Pancreas (tissue), 10 donors: Measurements from ENCODE around the gene CNTNAP5. TPM values are rescaled to one million over a fixed set of nuclear protein-coding genes. Genes with fewer than 3 reads are reported as not detected.

Source experiments
- ATAC-seq, 4 donors: fragments of 200-7000 bp; cut with Tn5 transposase; one replicate each; pipeline versions ENCODE4 v1.8.0 to v1.9.1; 2020; ENCODE audit warnings: mild to moderate bottlenecking in 4 of 4, moderate library complexity in 4 of 4
- DNase-seq, 6 donors: peaks; one replicate each; pipeline ENCODE4 v3.0.0-alpha.2; 2020
- FAIRE-seq: peaks from 2 replicates; lab custom pipeline; 2012; peaks lifted over from hg19 to GRCh38; lab: Jason Lieb, UNC
- H3K27ac ChIP-seq, 4 donors: fragments of 200-600 bp; sonication (generic); 1 replicate in 3 of 4; 2 replicates in 1 of 4; pipeline versions ENCODE4 v1.5.0 to v1.8.0; 2020
- H3K27me3 ChIP-seq, 4 donors: fragments of 200-600 bp; one replicate each; pipeline ENCODE4 v1.8.0; 2021
- H3K36me3 ChIP-seq, 3 donors: fragments of 200-600 bp; sonication (generic) in 1 of 3; one replicate each; pipeline versions ENCODE4 v1.5.0 to v1.8.0; 2020 to 2021
- H3K4me1 ChIP-seq, 3 donors: fragments of 200-600 bp; one replicate each; pipeline ENCODE4 v1.8.0; 2021
- H3K4me3 ChIP-seq, 4 donors: fragments of 200-600 bp; sonication (generic) in 2 of 4; one replicate each; pipeline versions ENCODE4 v1.5.0 to v1.8.0; 2020 to 2021
- H3K9me3 ChIP-seq, 4 donors: fragments of 200-600 bp; one replicate each; pipeline ENCODE4 v1.8.0; 2021
- WGBS, 2 donors: extraction: QIAGEN DNeasy Blood & Tissue Kit; methylation state at CpG; one replicate each; pipeline ENCODE4 v1.1.7; 2013; 5-methylcytosine and 5-hydroxymethylcytosine counted together
- intact Hi-C, 3 donors: fragments of 100-400 bp; cut with DNase I; formaldehyde crosslinking; loops; one replicate each; pipeline versions ENCODE4 v1.11.1 to v1.14.2; 2022
- polyA plus RNA-seq, 2 donors: library from polyadenylated mRNA; stranded (reverse); fragments of 200-250 nt; gene quantifications; one replicate each; pipeline ENCODE4 v1.2.3, GENCODE V29; 2013
- total RNA-seq, 6 donors: library from RNA; stranded (reverse); fragmentation: NEBNext Ultra II Directional in 4 of 6; extraction: Animal tissue kit (Norgen Biotek cat#: 25700) in 4 of 6; gene quantifications; one replicate each; pipeline versions ENCODE4 v1.2.1 to v1.2.4, GENCODE V29; 2021 to 2023
- TF ChIP-seq, protein P1 (sequence below), 4 donors: fragments of 200-600 bp; sonication (generic) in 3 of 4; IDR thresholded peaks; one replicate each; pipeline versions ENCODE4 v1.5.0 to v1.8.0; 2021; ENCODE audit warnings: antibody characterized with exemption in 4 of 4
- donor health status: healthy with polysubstance abuse.
- donor health status: DM: no; HTN: no; CAD: no; lungs with moderate emphysema.
- donor health status: DM: no; HTN: no; CAD: no.
- donor health status: control.
- donor health status: control.
- donor health status: Bipolar disorder and iron deficiency.
- donor health status: DM: yes; HTN: yes; CAD: no.
- donor health status: DM: no; HTN: no; CAD: no.
- donor health status: DM: no; HTN: no; CAD: no.
- donor health status: DM: yes; HTN: yes; CAD: no.

Gene CNTNAP5
- total and polyA plus RNA-seq, 8 donors: 0.05 to 0.43 (median 0.12) TPM

DNA sequence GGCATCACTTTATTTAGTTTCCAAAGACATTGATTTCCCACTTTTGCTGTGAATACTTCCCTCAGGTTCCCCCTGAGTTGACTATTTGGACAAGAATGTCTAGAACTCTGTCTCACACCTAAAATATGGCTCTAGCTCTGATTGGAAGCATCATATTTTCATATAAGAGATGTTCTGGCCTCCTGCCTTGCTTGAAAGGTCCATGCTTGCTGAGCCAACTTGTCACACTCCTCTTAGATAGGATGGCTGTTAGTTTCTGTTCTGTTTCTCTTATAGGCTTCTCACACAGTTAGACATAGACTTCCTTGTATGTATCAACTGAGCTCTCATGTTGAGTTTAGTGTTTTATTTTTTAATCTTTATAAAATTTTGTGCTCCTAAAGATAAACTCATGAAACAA is 87.1 kb downstream of the CNTNAP5 start:
- no peak for FAIRE-seq
- intact Hi-C loops: no loop called here
- Histone ChIP-seq H3K27me3 (no peaks in the 10 kb centered on the region), H3K9me3 (no peaks in the 10 kb centered on the region), H3K27ac (no peak overlapping the region), H3K4me3 (no peak overlapping the region), H3K36me3 (no peaks in the 10 kb centered on the region), H3K4me1 (no peaks in the 10 kb centered on the region)
- no peak for DNase-seq
- no peak for ATAC-seq
- TF ChIP-seq, protein P1, sequence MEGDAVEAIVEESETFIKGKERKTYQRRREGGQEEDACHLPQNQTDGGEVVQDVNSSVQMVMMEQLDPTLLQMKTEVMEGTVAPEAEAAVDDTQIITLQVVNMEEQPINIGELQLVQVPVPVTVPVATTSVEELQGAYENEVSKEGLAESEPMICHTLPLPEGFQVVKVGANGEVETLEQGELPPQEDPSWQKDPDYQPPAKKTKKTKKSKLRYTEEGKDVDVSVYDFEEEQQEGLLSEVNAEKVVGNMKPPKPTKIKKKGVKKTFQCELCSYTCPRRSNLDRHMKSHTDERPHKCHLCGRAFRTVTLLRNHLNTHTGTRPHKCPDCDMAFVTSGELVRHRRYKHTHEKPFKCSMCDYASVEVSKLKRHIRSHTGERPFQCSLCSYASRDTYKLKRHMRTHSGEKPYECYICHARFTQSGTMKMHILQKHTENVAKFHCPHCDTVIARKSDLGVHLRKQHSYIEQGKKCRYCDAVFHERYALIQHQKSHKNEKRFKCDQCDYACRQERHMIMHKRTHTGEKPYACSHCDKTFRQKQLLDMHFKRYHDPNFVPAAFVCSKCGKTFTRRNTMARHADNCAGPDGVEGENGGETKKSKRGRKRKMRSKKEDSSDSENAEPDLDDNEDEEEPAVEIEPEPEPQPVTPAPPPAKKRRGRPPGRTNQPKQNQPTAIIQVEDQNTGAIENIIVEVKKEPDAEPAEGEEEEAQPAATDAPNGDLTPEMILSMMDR (IDR thresholded peaks at IDR 0.05): no peak

DNA sequence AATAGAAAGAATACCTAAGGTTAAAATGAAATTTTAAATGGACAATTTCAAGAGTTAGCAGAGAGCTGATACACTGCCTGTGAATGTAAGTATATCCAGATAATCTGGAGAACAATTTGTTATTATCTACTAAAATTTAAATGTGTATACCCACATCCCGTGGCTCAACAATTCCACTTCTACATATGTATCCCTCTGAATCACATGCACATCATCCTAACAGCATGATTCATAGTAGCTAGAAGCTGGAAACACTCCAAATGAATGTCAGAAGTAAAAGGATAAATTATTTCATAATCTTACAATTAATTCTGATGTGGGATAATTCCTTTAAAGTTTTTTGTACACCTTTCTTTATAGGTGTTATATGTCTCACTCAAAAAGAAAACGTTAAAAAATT is 87.9 kb downstream of the CNTNAP5 start:
- Histone ChIP-seq H3K4me1 (no peaks in the 10 kb centered on the region), H3K27ac (no peak overlapping the region), H3K4me3 (no peak overlapping the region), H3K9me3 (no peaks in the 10 kb centered on the region), H3K36me3 (no peaks in the 10 kb centered on the region), H3K27me3 (no peaks in the 10 kb centered on the region)
- TF ChIP-seq, protein P1 (IDR thresholded peaks at IDR 0.05): no peak
- FAIRE-seq: no peak
- intact Hi-C loops: no loop called here
- no peak for ATAC-seq
- 31 to 40% methylated on average over 2 of the region's 2 CpGs for WGBS, 2 donors
- DNase-seq: no peak

DNA sequence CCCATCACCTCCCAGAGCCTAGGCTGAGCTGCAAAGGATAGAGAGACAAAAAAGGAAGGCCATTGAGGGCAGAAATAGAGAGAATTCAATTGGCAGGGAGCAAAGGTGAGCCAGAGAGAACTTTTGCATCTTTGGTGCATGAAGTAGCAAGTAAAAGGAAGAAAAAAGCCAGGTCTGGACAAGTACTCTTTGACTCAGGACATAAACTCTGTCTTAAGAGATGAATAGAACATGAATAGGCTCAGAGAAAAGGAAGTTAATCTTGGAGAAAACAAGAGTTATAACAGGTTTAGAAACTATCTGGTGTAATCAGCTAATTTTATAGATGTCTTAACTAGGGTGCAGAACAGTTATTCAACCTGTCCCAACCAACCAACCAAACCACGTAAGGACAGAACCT is 95.2 kb downstream of the CNTNAP5 start:
- WGBS, 2 donors: 74 to 90% methylated on average over 1 of the region's 1 CpG

DNA sequence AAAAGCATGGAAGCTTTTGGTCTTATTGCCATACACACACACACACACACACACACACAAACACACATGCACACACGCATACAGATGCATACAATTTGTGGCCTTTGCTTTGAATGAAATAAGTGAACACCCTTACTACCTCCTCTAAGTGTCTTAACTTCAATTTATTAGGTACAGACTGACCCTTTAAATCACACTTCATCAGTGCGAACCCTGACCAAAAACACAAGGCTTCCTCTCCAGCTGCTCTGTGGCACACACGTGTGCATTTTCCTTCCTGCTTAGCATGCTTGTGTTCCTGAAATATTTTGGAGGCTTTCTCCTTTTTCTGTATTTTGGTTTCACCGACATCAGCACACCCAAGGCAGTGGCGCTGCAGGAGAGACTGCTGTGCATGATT is 96.0 kb downstream of the CNTNAP5 start:
- WGBS, 2 donors: 77 to 93% methylated on average over 5 of the region's 5 CpGs
- Histone ChIP-seq H3K9me3 (no peaks in the 10 kb centered on the region), H3K27me3 (no peaks in the 10 kb centered on the region), H3K36me3 (no peaks in the 10 kb centered on the region), H3K4me3 (no peak overlapping the region), H3K4me1 (no peaks in the 10 kb centered on the region), H3K27ac (no peak overlapping the region)
- no peak for DNase-seq
- intact Hi-C loops: no loop called here
- TF ChIP-seq, protein P1 (IDR thresholded peaks at IDR 0.05): no peak
- no peak for ATAC-seq
- no peak for FAIRE-seq

More for the DNA sequence above, 95.2 kb downstream of the CNTNAP5 start:
- H3K36me3 ChIP-seq: no peaks in the 10 kb centered on the region
- intact Hi-C loops: no loop called here
- DNase-seq (no peak), FAIRE-seq (no peak), ATAC-seq (no peak)
- H3K4me3 ChIP-seq: no peak overlapping the region
- H3K27ac ChIP-seq: no peak overlapping the region
- no peaks in the 10 kb centered on the region for H3K4me1 ChIP-seq
- no peaks in the 10 kb centered on the region for H3K9me3 ChIP-seq
- no peaks in the 10 kb centered on the region for H3K27me3 ChIP-seq
- TF ChIP-seq, protein P1 (IDR thresholded peaks at IDR 0.05): no peak

DNA sequence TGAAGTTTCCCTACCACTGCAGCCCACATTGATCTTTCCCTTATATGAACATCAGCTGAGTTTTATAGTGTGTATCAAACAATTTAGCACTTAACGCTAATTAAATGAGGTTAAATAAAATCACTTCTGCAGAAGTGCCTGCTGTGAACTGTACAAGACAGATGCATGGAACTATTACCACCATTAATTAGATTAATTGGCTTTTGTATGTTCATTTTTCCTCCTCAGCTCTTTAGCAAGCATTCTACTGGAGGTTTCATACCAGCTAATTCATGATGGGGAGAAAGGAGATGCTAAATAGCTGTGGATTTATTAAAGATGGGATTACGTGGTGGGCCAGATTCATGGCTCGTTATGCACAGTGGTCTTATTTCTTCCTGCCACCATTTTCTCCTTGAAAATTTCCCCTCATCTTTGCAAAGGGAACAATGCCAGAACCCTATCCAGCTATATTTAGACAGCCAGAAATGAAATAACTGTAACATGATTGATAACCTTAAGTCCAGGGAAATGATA is 96.7 kb downstream of the CNTNAP5 start:
- H3K9me3 ChIP-seq: no peaks in the 10 kb centered on the region
- H3K36me3 ChIP-seq: no peaks in the 10 kb centered on the region
- TF ChIP-seq, protein P1 (IDR thresholded peaks at IDR 0.05): no peak
- DNase-seq: no peak
- no peaks in the 10 kb centered on the region for H3K4me1 ChIP-seq
- intact Hi-C loops: no loop called here
- ATAC-seq: no peak
- WGBS, 2 donors: 64 to 79% methylated on average over 3 of the region's 3 CpGs
- H3K27ac ChIP-seq: no peak overlapping the region
- no peak for FAIRE-seq
- H3K27me3 ChIP-seq: no peaks in the 10 kb centered on the region
- no peak overlapping the region for H3K4me3 ChIP-seq
